NCI-H2196 treated with DMSO at 0.1 percent for 48 hours (cell line): Measurements from ENCODE around the gene ICA1.

Source experiments
- DNase-seq: peaks from one replicate; lab custom pipeline; 2025; ENCODE audit not compliant: unreplicated experiment; lab: John Stamatoyannopoulos, UW

Gene ICA1

GRCh38 chr7:8135417-8135816 lies 126.5 kb downstream of the ICA1 start:
- no peak for DNase-seq

DNA sequence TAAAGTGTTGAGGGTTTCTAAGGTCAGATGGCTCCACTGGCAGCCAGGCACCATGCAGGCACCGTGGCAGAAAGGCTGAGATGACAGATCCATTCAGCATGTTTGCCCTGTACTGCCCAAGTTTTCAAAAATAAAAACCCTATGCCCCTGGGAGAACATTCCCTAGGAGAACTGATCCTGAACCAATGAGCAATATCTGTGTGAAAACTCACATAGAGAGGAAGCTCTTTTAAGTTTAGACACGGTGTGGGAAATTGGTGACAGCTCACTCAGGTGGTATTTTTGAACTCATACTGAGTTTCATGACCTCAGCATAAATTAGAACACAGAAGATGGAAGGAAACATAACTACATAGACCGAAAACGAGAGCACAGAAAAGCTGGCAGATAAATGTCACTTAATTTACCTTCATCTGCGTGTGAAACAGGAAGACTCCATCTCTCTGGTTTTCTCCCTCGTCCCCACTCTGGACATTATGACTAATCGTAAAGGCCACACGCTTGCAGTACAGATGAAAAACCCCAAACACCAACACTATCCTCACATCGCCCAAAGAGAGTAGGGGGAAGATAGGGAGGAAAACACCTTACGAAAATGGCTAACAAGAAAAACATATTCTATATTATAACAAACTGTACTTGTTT lies 127.8 kb downstream of the ICA1 start:
- no peak for DNase-seq

GRCh38 chr7:8133188-8133848 lies 128.6 kb downstream of the ICA1 start:
- DNase-seq: no peak

- DNase-seq: no peak
Measured at GRCh38 chr7:8131694-8132605, 130.0 kb downstream of the ICA1 start.

DNA sequence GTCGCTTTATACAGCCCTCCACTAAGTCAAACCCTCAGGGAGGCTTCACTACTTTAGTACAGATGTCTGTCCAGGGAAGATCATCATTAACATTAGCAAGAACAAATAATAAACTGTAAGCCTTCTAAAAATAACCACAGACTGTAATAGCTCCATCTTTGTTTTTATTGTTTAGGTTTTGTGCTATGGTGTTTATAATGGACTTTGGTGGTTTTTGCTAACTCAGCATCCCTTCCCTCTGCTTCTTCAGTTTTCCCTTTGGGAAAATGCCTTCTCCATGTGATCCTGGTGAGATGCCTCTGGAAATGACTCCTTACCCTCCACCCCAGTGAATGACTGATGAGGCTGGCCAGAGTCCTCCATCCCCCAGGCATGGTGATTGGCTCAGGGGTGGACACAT lies 131.3 kb downstream of the ICA1 start:
- no peak for DNase-seq

DNA sequence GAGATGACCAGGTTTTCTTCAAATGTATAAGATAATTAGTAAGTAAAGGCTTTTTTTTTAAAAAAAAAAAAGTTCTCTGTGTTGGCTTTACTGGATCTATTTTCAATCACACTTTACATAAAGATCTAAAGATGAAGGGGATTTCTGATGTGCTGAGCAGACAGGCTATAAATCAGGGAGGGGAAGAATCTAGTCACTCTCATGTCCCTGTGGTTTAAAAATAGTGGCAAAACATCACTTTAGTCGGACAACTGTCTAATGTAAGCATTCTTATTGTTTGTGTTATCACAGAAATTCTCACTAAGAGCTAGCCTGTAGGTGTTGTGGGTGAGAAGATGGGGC lies 132.7 kb downstream of the ICA1 start:
- DNase-seq: no peak

- no peak for DNase-seq
Measured at GRCh38 chr7:8128449-8129317, 133.3 kb downstream of the ICA1 start.

GRCh38 chr7:8126601-8127167 lies 135.3 kb downstream of the ICA1 start:
- no peak for DNase-seq

GRCh38 chr7:8125680-8126444 lies 136.1 kb downstream of the ICA1 start:
- DNase-seq: no peak

DNA sequence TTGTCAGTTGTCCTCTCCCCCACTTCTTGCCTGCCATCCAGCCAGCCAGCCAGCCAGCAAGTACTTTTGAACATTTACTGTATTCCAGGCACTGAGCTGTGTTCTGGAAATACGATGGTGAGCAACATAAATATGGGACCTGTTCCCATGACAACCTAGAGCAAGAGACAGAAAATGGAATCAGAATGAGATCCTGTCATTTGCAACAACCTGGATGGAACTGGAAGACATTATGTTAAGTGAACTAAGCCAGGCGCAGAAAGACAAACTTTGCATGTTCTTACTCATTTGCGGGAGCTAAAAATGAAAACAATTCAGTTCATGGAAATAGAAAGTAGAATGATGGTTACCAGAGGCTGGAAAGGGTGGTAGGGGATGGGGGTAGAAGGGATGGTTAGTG lies 140.7 kb downstream of the ICA1 start:
- DNase-seq: no peak

DNA sequence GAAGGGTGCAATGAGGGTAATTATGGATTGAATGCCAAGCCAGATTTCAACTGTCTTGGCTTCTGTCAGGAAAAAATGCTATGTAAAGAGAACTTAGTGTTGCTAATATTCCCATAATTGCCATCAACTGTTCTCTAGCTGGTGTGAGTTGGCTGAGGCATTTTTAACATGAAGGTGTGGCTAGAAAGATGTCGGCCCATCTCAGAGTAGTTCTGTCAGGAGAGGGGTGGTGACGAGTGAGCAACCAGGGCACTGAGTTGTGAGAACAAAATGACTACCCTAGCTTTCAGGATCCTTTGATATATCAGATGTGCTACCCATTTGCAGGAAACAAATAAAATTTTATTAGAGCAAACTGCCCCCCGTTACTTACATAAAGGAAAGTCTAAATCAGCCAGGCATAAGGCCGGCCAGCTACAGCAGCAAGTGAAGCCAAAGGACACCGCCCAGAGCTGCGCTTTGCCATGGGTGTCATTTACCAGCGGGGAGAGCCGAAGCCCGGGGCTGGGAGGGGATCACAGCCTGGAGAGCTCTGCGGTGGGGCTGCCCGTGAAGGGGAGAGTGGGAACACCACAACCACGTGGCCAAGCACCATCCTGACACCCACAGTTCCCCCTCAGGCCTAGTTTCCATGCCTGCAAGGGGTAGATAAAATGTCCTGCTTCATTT lies 141.4 kb downstream of the ICA1 start:
- DNase-seq: no peak

DNA sequence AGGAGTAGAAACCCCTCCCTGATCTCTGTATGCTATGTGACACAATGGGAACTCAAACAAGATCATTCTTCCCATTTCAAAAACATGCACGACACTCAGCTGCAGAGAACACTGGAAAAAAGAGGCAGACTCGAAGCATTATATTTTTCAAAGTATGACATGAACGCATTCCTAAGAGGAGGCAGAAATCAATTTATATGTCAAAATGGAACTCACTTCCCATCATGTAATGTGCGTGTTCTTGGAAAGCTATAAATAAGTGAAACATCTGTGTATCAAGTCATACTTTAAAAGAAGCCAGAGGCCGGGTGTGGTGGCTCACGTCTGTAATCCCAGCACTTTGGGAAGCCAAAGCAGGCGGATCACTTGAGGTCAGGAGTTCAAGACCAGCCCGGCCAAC lies 142.7 kb downstream of the ICA1 start:
- DNase-seq: no peak

GRCh38 chr7:8117195-8117594 lies 144.8 kb downstream of the ICA1 start:
- DNase-seq: no peak

- no peak for DNase-seq
Measured at GRCh38 chr7:8115547-8116402, 146.2 kb downstream of the ICA1 start.

GRCh38 chr7:8114175-8114574 lies 147.8 kb downstream of the ICA1 start:
- DNase-seq: no peak

DNA sequence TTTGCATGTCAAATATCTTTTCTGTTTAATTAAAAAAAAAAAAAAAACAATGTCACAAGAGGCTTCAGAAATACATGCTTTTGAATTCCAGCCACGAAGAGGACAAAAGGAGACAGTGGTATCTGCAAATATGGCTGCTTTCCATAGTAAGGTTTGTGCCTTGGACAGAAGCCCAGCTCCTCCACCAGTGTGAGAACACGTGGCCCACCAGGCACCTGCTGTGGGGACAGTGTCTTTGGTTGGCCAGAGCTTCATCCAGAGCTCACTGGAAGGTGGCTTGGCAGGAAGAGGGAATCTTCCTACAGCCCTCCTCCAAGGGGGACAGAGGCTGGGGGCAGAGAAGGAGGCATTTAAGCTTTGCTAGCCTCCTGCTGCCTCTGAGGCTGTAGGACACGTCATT lies 148.8 kb downstream of the ICA1 start:
- no peak for DNase-seq

DNA sequence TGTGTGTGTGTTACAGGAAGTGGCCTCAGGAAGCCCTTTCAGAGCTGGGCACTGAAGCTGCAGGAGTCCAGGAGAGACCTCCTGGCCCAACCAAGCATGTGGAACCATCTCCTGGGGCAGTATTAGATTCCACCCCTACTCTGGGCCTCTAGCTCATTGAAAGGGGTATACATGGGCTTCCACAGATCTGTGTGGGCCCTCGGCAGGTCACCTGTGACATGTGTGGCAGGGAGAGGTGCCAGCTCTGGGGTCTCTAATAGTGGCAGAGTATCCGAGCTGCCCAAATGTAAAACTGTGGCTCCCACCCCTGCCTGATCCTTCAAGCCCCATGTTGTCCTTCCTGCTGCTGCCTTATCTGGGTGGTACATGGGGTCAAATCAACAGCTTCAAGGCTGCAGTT lies 149.3 kb downstream of the ICA1 start:
- no peak for DNase-seq

DNA sequence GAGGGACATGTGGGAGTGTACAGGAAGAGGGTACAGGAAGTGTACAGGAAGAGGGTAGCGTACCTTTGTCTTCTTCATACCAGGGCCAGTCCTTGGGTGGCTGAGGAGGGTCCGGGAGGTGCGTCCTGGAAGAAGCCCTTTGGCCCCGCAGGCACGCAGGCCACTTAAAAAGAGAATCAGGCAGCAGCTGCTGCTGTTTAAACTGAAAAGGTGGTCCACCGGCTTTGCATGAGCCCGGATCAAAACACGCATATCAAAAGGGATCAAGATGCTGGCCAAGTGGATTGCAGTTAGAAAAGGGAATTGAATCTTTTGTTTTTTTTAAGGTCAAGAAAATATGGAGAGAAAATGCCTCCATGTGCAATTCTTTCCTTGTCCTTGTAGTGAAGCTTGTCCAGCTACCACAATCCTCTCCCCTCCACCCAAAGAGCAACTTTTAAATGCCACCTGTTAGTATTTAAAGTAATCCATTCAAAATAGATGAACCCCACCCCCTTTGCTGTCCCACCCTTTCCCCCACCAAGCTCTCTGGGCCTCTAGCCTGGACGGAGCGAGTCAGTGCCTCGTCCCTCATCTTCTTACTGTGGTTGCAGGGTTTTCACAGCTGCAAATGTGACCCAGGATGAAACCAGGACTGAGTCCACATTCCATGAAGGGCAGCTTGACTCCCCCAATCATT lies 150.5 kb downstream of the ICA1 start:
- DNase-seq: no peak
